Measurements from ENCODE around the gene DCX. TPM values are rescaled to one million over a fixed set of nuclear protein-coding genes. Genes with fewer than 3 reads are reported as not detected.

The DCX gene
- total RNA-seq (2013) = 0.04 TPM
- polyA plus RNA-seq = not detected
- not detected in 2 replicates for polyA minus RNA-seq
- total RNA-seq = 0 to 56.4 (median 0.08) reads per million in 11 experiments

GRCh38 chrX:111411983-111412382 is at the start of gene DCX:
Gene DCX, minus strand, starts transcription at chrX:111412192. Its CDS starts 1,794 bp downstream, at chrX:111410398.
- no peaks in the 10 kb centered on the region for H3K79me2 ChIP-seq (ENCODE audit: insufficient read depth, low read length)
- H3K9me3 ChIP-seq (replicated peaks in 1 of 2; ENCODE audit: control insufficient read depth in 1 of 2, insufficient read depth in 1 of 2, low read length in 2 of 2) = no peaks in the 10 kb centered on the region
- no peaks in the 10 kb centered on the region for H3K4me1 Mint-ChIP-seq
- no peaks in the 10 kb centered on the region for H3K4me1 ChIP-seq (ENCODE audit: control insufficient read depth in 1 of 2, insufficient read depth in 2 of 2, low read length in 2 of 2)
- H3K36me3 ChIP-seq (replicated peaks in 1 of 2; ENCODE audit: control insufficient read depth in 1 of 2, insufficient read depth in 2 of 2, low read length in 2 of 2) = no peaks in the 10 kb centered on the region
- H2AFZ ChIP-seq (ENCODE audit: insufficient read depth, low read depth, low read length, poor library complexity, severe bottlenecking) = no peak within 1 kb of the TSS
- TF ChIP-seq, protein P1, sequence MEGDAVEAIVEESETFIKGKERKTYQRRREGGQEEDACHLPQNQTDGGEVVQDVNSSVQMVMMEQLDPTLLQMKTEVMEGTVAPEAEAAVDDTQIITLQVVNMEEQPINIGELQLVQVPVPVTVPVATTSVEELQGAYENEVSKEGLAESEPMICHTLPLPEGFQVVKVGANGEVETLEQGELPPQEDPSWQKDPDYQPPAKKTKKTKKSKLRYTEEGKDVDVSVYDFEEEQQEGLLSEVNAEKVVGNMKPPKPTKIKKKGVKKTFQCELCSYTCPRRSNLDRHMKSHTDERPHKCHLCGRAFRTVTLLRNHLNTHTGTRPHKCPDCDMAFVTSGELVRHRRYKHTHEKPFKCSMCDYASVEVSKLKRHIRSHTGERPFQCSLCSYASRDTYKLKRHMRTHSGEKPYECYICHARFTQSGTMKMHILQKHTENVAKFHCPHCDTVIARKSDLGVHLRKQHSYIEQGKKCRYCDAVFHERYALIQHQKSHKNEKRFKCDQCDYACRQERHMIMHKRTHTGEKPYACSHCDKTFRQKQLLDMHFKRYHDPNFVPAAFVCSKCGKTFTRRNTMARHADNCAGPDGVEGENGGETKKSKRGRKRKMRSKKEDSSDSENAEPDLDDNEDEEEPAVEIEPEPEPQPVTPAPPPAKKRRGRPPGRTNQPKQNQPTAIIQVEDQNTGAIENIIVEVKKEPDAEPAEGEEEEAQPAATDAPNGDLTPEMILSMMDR (IDR thresholded peaks at IDR 0.05) = no peak
- H3K4me2 ChIP-seq (replicated peaks; ENCODE audit: extremely low read depth, low read length, poor library complexity, severe bottlenecking) = no peak within 1 kb of the TSS
- no peak within 1 kb of the TSS for H3K4me3 Mint-ChIP-seq
- peak within 1 kb of the TSS in 1 of 7 donors; percentile 27 for H3K27ac Mint-ChIP-seq
- peaks cover 2 to 8% of the 10 kb centered on the region in 2 donors for H3K27me3 ChIP-seq (ENCODE audit: control insufficient read depth in 2 of 2, insufficient read depth in 2 of 2, low read length in 2 of 2)
- no peaks in the 10 kb centered on the region for H3K36me3 Mint-ChIP-seq
- peaks cover 0 to 17% (median 8%) of the 10 kb centered on the region in 3 donors for H3K27me3 Mint-ChIP-seq (ENCODE audit: low read depth in 3 of 3)
- no peak within 1 kb of the TSS for H3K4me3 ChIP-seq (replicated peaks in 1 of 3; ENCODE audit: low read depth in 2 of 3, low read length in 3 of 3)
- DNase-seq = no peak
- H3K9ac ChIP-seq (ENCODE audit: insufficient read depth, low read length, poor library complexity, severe bottlenecking) = no peak within 1 kb of the TSS
- no peak within 1 kb of the TSS for H3K27ac ChIP-seq (ENCODE audit: low read depth in 1 of 2, low read length in 2 of 2)
- WGBS (ENCODE audit: insufficient coverage) = no CpG with 5 or more reads among the region's 3 CpGs
- H4K20me1 ChIP-seq (ENCODE audit: insufficient read depth, low read length) = no peaks in the 10 kb centered on the region
- intact Hi-C loops (cut with micrococcal nuclease) = no loop called here
- peaks cover 0 to 4% (median 1%) of the 10 kb centered on the region in 7 donors for H3K9me3 Mint-ChIP-seq

GRCh38 chrX:111460607-111461006 is 48.6 kb upstream of the DCX start:
- intact Hi-C loops (cut with micrococcal nuclease) = no loop called here
- no peaks in the 10 kb centered on the region for H3K4me1 ChIP-seq (ENCODE audit: control insufficient read depth in 1 of 2, insufficient read depth in 2 of 2, low read length in 2 of 2)
- H3K36me3 Mint-ChIP-seq = no peaks in the 10 kb centered on the region
- H3K27ac ChIP-seq (ENCODE audit: low read depth in 1 of 2, low read length in 2 of 2) = no peak overlapping the region
- H3K4me2 ChIP-seq (replicated peaks; ENCODE audit: extremely low read depth, low read length, poor library complexity, severe bottlenecking) = no peak overlapping the region
- H3K9me3 Mint-ChIP-seq = peaks cover 0 to 7% (median 2%) of the 10 kb centered on the region in 7 donors
- no peaks in the 10 kb centered on the region for H3K27me3 ChIP-seq (ENCODE audit: control insufficient read depth in 2 of 2, insufficient read depth in 2 of 2, low read length in 2 of 2)
- no peaks in the 10 kb centered on the region for H3K79me2 ChIP-seq (ENCODE audit: insufficient read depth, low read length)
- H3K36me3 ChIP-seq (replicated peaks in 1 of 2; ENCODE audit: control insufficient read depth in 1 of 2, insufficient read depth in 2 of 2, low read length in 2 of 2) = no peaks in the 10 kb centered on the region
- no peak overlapping the region for H2AFZ ChIP-seq (ENCODE audit: insufficient read depth, low read depth, low read length, poor library complexity, severe bottlenecking)
- H4K20me1 ChIP-seq (ENCODE audit: insufficient read depth, low read length) = no peaks in the 10 kb centered on the region
- peaks cover 0 to 2% (median 0%) of the 10 kb centered on the region in 3 donors for H3K27me3 Mint-ChIP-seq (ENCODE audit: low read depth in 3 of 3)
- H3K4me3 Mint-ChIP-seq = no peak overlapping the region
- no peak overlapping the region for H3K9ac ChIP-seq (ENCODE audit: insufficient read depth, low read length, poor library complexity, severe bottlenecking)
- H3K4me3 ChIP-seq (replicated peaks in 1 of 3; ENCODE audit: low read depth in 2 of 3, low read length in 3 of 3) = no peak overlapping the region
- no peak overlapping the region for H3K27ac Mint-ChIP-seq
- no peaks in the 10 kb centered on the region for H3K9me3 ChIP-seq (replicated peaks in 1 of 2; ENCODE audit: control insufficient read depth in 1 of 2, insufficient read depth in 1 of 2, low read length in 2 of 2)
- TF ChIP-seq, protein P1 (IDR thresholded peaks at IDR 0.05) = no peak
- DNase-seq = no peak
- H3K4me1 Mint-ChIP-seq = no peaks in the 10 kb centered on the region
